ENCODE measurements around the gene FABP3. TPM values are rescaled to one million over a fixed set of nuclear protein-coding genes. Genes with fewer than 3 reads are reported as not detected.

Gene FABP3
- total RNA-seq, 1 experiment from 2014 or later: 0.49 TPM

- intact Hi-C loops (cut with micrococcal nuclease; ENCODE audit: unreplicated experiment): no loop called here
- Histone ChIP-seq H3K36me3 (ENCODE audit: control insufficient read depth, insufficient read depth, low read length) (peaks cover 2% of the 10 kb centered on the region; the same call in 1 of the 2 replicates), H3K27ac (ENCODE audit: low read length) (no peak overlapping the region), H3K27me3 (ENCODE audit: control insufficient read depth, insufficient read depth, low read length) (no peaks in the 10 kb centered on the region), H3K4me3 (ENCODE audit: low read depth in 2 of 2, low read length in 2 of 2) (no peak overlapping the region), H3K9me3 (ENCODE audit: control insufficient read depth, insufficient read depth, low read depth, low read length) (no peaks in the 10 kb centered on the region), H3K4me1 (ENCODE audit: control insufficient read depth, insufficient read depth, low read length) (no peaks in the 10 kb centered on the region; the same call in 1 of the 2 replicates)
- TF ChIP-seq REST (IDR thresholded peaks at IDR 0.05; ENCODE audit: insufficient read depth in 1 of 2, low read depth in 2 of 2, low read length in 1 of 2): no peak
- TF ChIP-seq SIN3A (IDR thresholded peaks at IDR 0.05; ENCODE audit: borderline replicate concordance, insufficient read depth, low read depth, low read length): no peak
- no peak for TF ChIP-seq CTCF (IDR thresholded peaks at IDR 0.05)
- no peak for TF ChIP-seq POLR2AphosphoS5 (IDR thresholded peaks at IDR 0.05; ENCODE audit: low read depth, low read length)
- no peak for TF ChIP-seq TCF7L2 (IDR thresholded peaks at IDR 0.05; ENCODE audit: low read depth, low read length)
- in situ Hi-C loops (cut with HindIII; ENCODE audit: low pct_unique_long_range_greater_than_20kb, low sequenced_read_pairs): no loop called here
- no peak for DNase-seq (ENCODE audit: low read depth, low spot score)
- CTCF ChIA-PET: interaction anchor here (0.7 kb wide), 1 partner anchor 20 kb away, joined by 3 read pairs; no protein-coding TSS in a partner anchor
- POLR2A ChIA-PET: no interaction called here
- no peak for ATAC-seq
- no TSS peak for BruUV-seq (replicated peaks)
These were observed 42.8 kb upstream of the FABP3 start for GRCh38 chr1:31415658-31416057.

- Histone ChIP-seq H3K27me3 (ENCODE audit: control insufficient read depth, insufficient read depth, low read length) (no peaks in the 10 kb centered on the region), H3K4me1 (ENCODE audit: control insufficient read depth, insufficient read depth, low read length) (no peaks in the 10 kb centered on the region; the same call in 1 of the 2 replicates), H3K4me3 (ENCODE audit: low read depth in 2 of 2, low read length in 2 of 2) (no peak overlapping the region), H3K36me3 (ENCODE audit: control insufficient read depth, insufficient read depth, low read length) (peaks cover 2% of the 10 kb centered on the region; the same call in 1 of the 2 replicates), H3K27ac (ENCODE audit: low read length) (no peak overlapping the region), H3K9me3 (ENCODE audit: control insufficient read depth, insufficient read depth, low read depth, low read length) (no peaks in the 10 kb centered on the region)
- intact Hi-C loops (cut with micrococcal nuclease; ENCODE audit: unreplicated experiment): no loop called here
- ChIA-PET POLR2A (no interaction called here), CTCF (interaction anchor here (0.7 kb wide), 1 partner anchor 13 kb away, joined by 3 read pairs; no protein-coding TSS in a partner anchor)
- no TSS peak for BruUV-seq (replicated peaks)
- no peak for ATAC-seq
- in situ Hi-C loops (cut with HindIII; ENCODE audit: low pct_unique_long_range_greater_than_20kb, low sequenced_read_pairs): no loop called here
- no peak for DNase-seq (ENCODE audit: low read depth, low spot score)
- no peak for TF ChIP-seq SIN3A (IDR thresholded peaks at IDR 0.05; ENCODE audit: borderline replicate concordance, insufficient read depth, low read depth, low read length)
- no peak for TF ChIP-seq REST (IDR thresholded peaks at IDR 0.05; ENCODE audit: insufficient read depth in 1 of 2, low read depth in 2 of 2, low read length in 1 of 2)
- no peak for TF ChIP-seq TCF7L2 (IDR thresholded peaks at IDR 0.05; ENCODE audit: low read depth, low read length)
- TF ChIP-seq POLR2AphosphoS5 (IDR thresholded peaks at IDR 0.05; ENCODE audit: low read depth, low read length): no peak
- TF ChIP-seq CTCF (IDR thresholded peaks at IDR 0.05): no peak
These were observed 42.1 kb upstream of the FABP3 start for GRCh38 chr1:31414980-31415370.
